ENCODE results near the gene ATP5F1E.

DNA sequence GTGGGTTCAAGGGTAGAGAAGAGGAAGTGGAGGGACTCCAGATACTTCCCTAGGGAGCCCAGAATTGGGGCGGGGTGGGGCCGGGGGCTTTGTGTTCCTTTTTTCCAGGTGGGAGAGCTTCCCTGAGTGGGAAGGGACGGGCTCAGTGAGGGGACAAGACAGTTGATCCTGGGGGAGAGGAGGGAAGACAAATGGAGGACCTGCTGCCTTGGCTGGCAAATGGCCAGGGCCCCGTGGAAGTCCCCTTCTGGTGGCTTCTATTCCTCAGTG, 27.7 kb downstream of the ATP5F1E start:
- TF ChIP-seq, protein P1, sequence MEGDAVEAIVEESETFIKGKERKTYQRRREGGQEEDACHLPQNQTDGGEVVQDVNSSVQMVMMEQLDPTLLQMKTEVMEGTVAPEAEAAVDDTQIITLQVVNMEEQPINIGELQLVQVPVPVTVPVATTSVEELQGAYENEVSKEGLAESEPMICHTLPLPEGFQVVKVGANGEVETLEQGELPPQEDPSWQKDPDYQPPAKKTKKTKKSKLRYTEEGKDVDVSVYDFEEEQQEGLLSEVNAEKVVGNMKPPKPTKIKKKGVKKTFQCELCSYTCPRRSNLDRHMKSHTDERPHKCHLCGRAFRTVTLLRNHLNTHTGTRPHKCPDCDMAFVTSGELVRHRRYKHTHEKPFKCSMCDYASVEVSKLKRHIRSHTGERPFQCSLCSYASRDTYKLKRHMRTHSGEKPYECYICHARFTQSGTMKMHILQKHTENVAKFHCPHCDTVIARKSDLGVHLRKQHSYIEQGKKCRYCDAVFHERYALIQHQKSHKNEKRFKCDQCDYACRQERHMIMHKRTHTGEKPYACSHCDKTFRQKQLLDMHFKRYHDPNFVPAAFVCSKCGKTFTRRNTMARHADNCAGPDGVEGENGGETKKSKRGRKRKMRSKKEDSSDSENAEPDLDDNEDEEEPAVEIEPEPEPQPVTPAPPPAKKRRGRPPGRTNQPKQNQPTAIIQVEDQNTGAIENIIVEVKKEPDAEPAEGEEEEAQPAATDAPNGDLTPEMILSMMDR (IDR thresholded peaks at IDR 0.05) = no peak
- no peak for TF ChIP-seq POLR2A (IDR thresholded peaks at IDR 0.05)

Measured in esophagus squamous epithelium (tissue), 4 donors.